Measurements from ENCODE around the gene PIGR. TPM values are rescaled to one million over a fixed set of nuclear protein-coding genes. Genes with fewer than 3 reads are reported as not detected.

The PIGR gene
- total RNA-seq, 1 experiment from 2014 or later, result 2.6 TPM

GRCh38 chr1:206935491-206936067 is 10.7 kb downstream of the PIGR start:
- ChIA-PET POLR2A (no interaction called here), RAD21 (ENCODE audit: low non-redundant PET in 1 of 2, low total read pairs in 2 of 2, uncharacterized antibody in 2 of 2, unreplicated experiment in 2 of 2) (interaction anchor here in 1 of 2 experiments (0.8 kb wide), 1 partner anchor 47 kb away, joined by 3 read pairs; no protein-coding TSS in a partner anchor), CTCF (interaction anchor here (1.0 to 2.5 kb wide), 7 partner anchors 9 to 46 kb away, joined by 3 to 14 read pairs (median 6); partner anchors contain the start of gene PIGR)
- no TSS peak for BruUV-seq (replicated peaks)
- no peaks in the 10 kb centered on the region for H3K36me3 ChIP-seq (ENCODE audit: control insufficient read depth in 1 of 2, insufficient read depth in 2 of 2, low read length in 2 of 2)
- H3K4me1 ChIP-seq (ENCODE audit: control insufficient read depth in 1 of 2, insufficient read depth in 2 of 2, low read length in 2 of 2), result no peaks in the 10 kb centered on the region
- no peak overlapping the region for H3K4me3 ChIP-seq (replicated peaks in 1 of 2; ENCODE audit: low read depth in 1 of 2, low read length in 2 of 2)
- no peak overlapping the region for H3K9ac ChIP-seq (ENCODE audit: low read length)
- no peaks in the 10 kb centered on the region for H3K9me2 ChIP-seq (ENCODE audit: insufficient read depth)
- no peaks in the 10 kb centered on the region for H3K27me3 ChIP-seq (ENCODE audit: insufficient read depth, low read length)
- no peak overlapping the region for H3K27ac ChIP-seq (ENCODE audit: low read depth, low read length)
- no peak overlapping the region for H2AFZ ChIP-seq (ENCODE audit: low read depth, low read length, poor library complexity, severe bottlenecking)
- no peak for TF ChIP-seq EZH2phosphoT487 (IDR thresholded peaks at IDR 0.05; ENCODE audit: borderline replicate concordance)
- peak; percentile 77 to 90 (median 87) for TF ChIP-seq CTCF (IDR thresholded peaks at IDR 0.05 in 2 of 3, conservative IDR thresholded peaks at IDR 0.05 in 1 of 3; ENCODE audit: borderline replicate concordance in 1 of 3, insufficient read depth in 1 of 3, low read depth in 2 of 3, low read length in 2 of 3)
- no peak for TF ChIP-seq EGR1 (IDR thresholded peaks at IDR 0.05; ENCODE audit: low read depth)
- TF ChIP-seq RAD21 (IDR thresholded peaks at IDR 0.05; ENCODE audit: low read depth), result peak; percentile 47
- TF ChIP-seq ATF3 (IDR thresholded peaks at IDR 0.05), result no peak
- no peak for TF ChIP-seq ZFX (IDR thresholded peaks at IDR 0.05)
- intact Hi-C loops (cut with micrococcal nuclease), result no loop called here
- H3K79me2 ChIP-seq (ENCODE audit: insufficient read depth, low read length), result no peaks in the 10 kb centered on the region
- peak; percentile 84 for ATAC-seq
- H3K9me3 ChIP-seq (ENCODE audit: control insufficient read depth in 1 of 2, insufficient read depth in 1 of 2, low read depth in 1 of 2, low read length in 2 of 2), result no peaks in the 10 kb centered on the region
- no peaks in the 10 kb centered on the region for H4K20me1 ChIP-seq (ENCODE audit: insufficient read depth)
- no peak for DNase-seq (ENCODE audit: low read depth, low spot score)
- H3K4me2 ChIP-seq (ENCODE audit: low read length), result no peak overlapping the region

Measured in HCT116 (cell line).